Measurements from ENCODE around the gene COG8. TPM values are rescaled to one million over a fixed set of nuclear protein-coding genes. Genes with fewer than 3 reads are reported as not detected.

The COG8 gene, protein sequence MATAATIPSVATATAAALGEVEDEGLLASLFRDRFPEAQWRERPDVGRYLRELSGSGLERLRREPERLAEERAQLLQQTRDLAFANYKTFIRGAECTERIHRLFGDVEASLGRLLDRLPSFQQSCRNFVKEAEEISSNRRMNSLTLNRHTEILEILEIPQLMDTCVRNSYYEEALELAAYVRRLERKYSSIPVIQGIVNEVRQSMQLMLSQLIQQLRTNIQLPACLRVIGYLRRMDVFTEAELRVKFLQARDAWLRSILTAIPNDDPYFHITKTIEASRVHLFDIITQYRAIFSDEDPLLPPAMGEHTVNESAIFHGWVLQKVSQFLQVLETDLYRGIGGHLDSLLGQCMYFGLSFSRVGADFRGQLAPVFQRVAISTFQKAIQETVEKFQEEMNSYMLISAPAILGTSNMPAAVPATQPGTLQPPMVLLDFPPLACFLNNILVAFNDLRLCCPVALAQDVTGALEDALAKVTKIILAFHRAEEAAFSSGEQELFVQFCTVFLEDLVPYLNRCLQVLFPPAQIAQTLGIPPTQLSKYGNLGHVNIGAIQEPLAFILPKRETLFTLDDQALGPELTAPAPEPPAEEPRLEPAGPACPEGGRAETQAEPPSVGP
- 10 to 100 TPM; 33.7 to 36.3 TPM for total RNA-seq
- 10 to 100 TPM; 18.3 to 18.9 TPM for polyA plus RNA-seq
- long read RNA-seq, donor 1, full-length matches to known transcripts: 11 of 23 reads
- long read RNA-seq, donor 1, partial matches to known transcripts: 12 of 23 reads
- long read RNA-seq, donor 1, other reads (novel, unspliced or antisense): 0 of 23 reads
- long read RNA-seq, donor 2, full-length matches to known transcripts: 2 of 2 reads
- long read RNA-seq, donor 2, partial matches to known transcripts: 0 of 2 reads
- long read RNA-seq, donor 2, other reads (novel, unspliced or antisense): 0 of 2 reads
- long read RNA-seq, donor 3, full-length matches to known transcripts: 5 of 12 reads
- long read RNA-seq, donor 3, partial matches to known transcripts: 7 of 12 reads
- long read RNA-seq, donor 3, other reads (novel, unspliced or antisense): 0 of 12 reads
- long read RNA-seq, donor 4, full-length matches to known transcripts: 7 of 14 reads
- long read RNA-seq, donor 4, partial matches to known transcripts: 7 of 14 reads
- long read RNA-seq, donor 4, other reads (novel, unspliced or antisense): 0 of 14 reads
- long read RNA-seq, donor 5, full-length matches to known transcripts: 7 of 28 reads
- long read RNA-seq, donor 5, partial matches to known transcripts: 21 of 28 reads
- long read RNA-seq, donor 5, other reads (novel, unspliced or antisense): 0 of 28 reads

GRCh38 chr16:69339289-69340094, at the start of gene COG8, which contains the start of gene NIP7:
COG8 (minus strand) TSS chr16:69339564; CDS start chr16:69339552, 12 bp downstream.
NIP7 (plus strand) TSS chr16:69339772; CDS start chr16:69339830, 58 bp downstream.
- DNase-seq: peak; percentile 97 to 99 (median 99)

GRCh38 chr16:69386596-69386995, 47.2 kb upstream of the COG8 start:
- no peak overlapping the region for H3K9ac ChIP-seq (ENCODE audit: insufficient read depth in 1 of 2, low read length in 2 of 2)
- H3K9me3 ChIP-seq (ENCODE audit: control insufficient read depth in 4 of 4, insufficient read depth in 3 of 4, low read length in 3 of 4): no peaks in the 10 kb centered on the region
- H3K36me3 ChIP-seq (ENCODE audit: control insufficient read depth in 4 of 4, insufficient read depth in 4 of 4, low read length in 4 of 4): peaks cover 0 to 20% (median 7%) of the 10 kb centered on the region in 4 donors
- no peak overlapping the region for H3K27ac ChIP-seq (ENCODE audit: low read depth in 1 of 2, low read length in 1 of 2)
- H3K4me1 ChIP-seq (ENCODE audit: control insufficient read depth in 5 of 5, insufficient read depth in 5 of 5, low read length in 5 of 5): peaks cover 0 to 8% (median 5%) of the 10 kb centered on the region in 5 donors
- no peak for ATAC-seq (ENCODE audit: insufficient read depth, low FRiP score)
- 82 to 97% methylated on average over 1 of the region's 1 CpG for whole genome bisulfite sequencing, 2 donors
- H3K4me3 ChIP-seq: no peak overlapping the region
- no peaks in the 10 kb centered on the region for H3K27me3 ChIP-seq (ENCODE audit: control insufficient read depth in 3 of 3, insufficient read depth in 3 of 3, low read length in 2 of 3)
- TF ChIP-seq, protein P1, sequence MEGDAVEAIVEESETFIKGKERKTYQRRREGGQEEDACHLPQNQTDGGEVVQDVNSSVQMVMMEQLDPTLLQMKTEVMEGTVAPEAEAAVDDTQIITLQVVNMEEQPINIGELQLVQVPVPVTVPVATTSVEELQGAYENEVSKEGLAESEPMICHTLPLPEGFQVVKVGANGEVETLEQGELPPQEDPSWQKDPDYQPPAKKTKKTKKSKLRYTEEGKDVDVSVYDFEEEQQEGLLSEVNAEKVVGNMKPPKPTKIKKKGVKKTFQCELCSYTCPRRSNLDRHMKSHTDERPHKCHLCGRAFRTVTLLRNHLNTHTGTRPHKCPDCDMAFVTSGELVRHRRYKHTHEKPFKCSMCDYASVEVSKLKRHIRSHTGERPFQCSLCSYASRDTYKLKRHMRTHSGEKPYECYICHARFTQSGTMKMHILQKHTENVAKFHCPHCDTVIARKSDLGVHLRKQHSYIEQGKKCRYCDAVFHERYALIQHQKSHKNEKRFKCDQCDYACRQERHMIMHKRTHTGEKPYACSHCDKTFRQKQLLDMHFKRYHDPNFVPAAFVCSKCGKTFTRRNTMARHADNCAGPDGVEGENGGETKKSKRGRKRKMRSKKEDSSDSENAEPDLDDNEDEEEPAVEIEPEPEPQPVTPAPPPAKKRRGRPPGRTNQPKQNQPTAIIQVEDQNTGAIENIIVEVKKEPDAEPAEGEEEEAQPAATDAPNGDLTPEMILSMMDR (IDR thresholded peaks at IDR 0.05; ENCODE audit: control extremely low read depth, extremely low read depth): no peak
- no peak for DNase-seq

More at GRCh38 chr16:69339289-69340094, at the start of gene COG8, which contains the start of gene NIP7:
- H3K9me3 ChIP-seq (ENCODE audit: control insufficient read depth in 4 of 4, insufficient read depth in 3 of 4, low read length in 3 of 4): no peaks in the 10 kb centered on the region
- peak within 1 kb of the TSS; percentile 54 to 55 for H3K9ac ChIP-seq (ENCODE audit: insufficient read depth in 1 of 2, low read length in 2 of 2)
- peak; percentile 95 for ATAC-seq (ENCODE audit: insufficient read depth, low FRiP score)
- H3K4me1 ChIP-seq (ENCODE audit: control insufficient read depth in 5 of 5, insufficient read depth in 5 of 5, low read length in 5 of 5): peaks cover 7 to 20% (median 16%) of the 10 kb centered on the region in 5 donors
- 0% methylated on average over 63 to 77 of the region's 77 CpGs for whole genome bisulfite sequencing, 2 donors
- peak within 1 kb of the TSS; percentile 98 for H3K4me3 ChIP-seq
- H3K27me3 ChIP-seq (ENCODE audit: control insufficient read depth in 3 of 3, insufficient read depth in 3 of 3, low read length in 2 of 3): no peaks in the 10 kb centered on the region
- TF ChIP-seq, protein P1 (IDR thresholded peaks at IDR 0.05; ENCODE audit: control extremely low read depth, extremely low read depth): peak; percentile 81
- peaks cover 8 to 42% (median 26%) of the 10 kb centered on the region in 4 donors for H3K36me3 ChIP-seq (ENCODE audit: control insufficient read depth in 4 of 4, insufficient read depth in 4 of 4, low read length in 4 of 4)
- peak within 1 kb of the TSS; percentile 87 to 93 for H3K27ac ChIP-seq (ENCODE audit: low read depth in 1 of 2, low read length in 1 of 2)

- ATAC-seq (ENCODE audit: insufficient read depth, low FRiP score) (no peak), DNase-seq (no peak)
- 6 to 9% methylated on average over 6 of the region's 6 CpGs for WGBS, 2 donors
- peak overlapping the region; percentile 86 for H3K4me3 ChIP-seq
- H3K9ac ChIP-seq (ENCODE audit: insufficient read depth in 1 of 2, low read length in 2 of 2): peak overlapping the region; percentile 47 to 85
- H3K4me1 ChIP-seq (ENCODE audit: control insufficient read depth in 5 of 5, insufficient read depth in 5 of 5, low read length in 5 of 5): peaks cover 0 to 8% (median 5%) of the 10 kb centered on the region in 5 donors
- TF ChIP-seq, protein P1 (IDR thresholded peaks at IDR 0.05; ENCODE audit: control extremely low read depth, extremely low read depth): no peak
- peak overlapping the region; percentile 89 to 96 for H3K27ac ChIP-seq (ENCODE audit: low read depth in 1 of 2, low read length in 1 of 2)
- no peaks in the 10 kb centered on the region for H3K27me3 ChIP-seq (ENCODE audit: control insufficient read depth in 3 of 3, insufficient read depth in 3 of 3, low read length in 2 of 3)
- H3K36me3 ChIP-seq (ENCODE audit: control insufficient read depth in 4 of 4, insufficient read depth in 4 of 4, low read length in 4 of 4): peaks cover 0 to 22% (median 9%) of the 10 kb centered on the region in 4 donors
- H3K9me3 ChIP-seq (ENCODE audit: control insufficient read depth in 4 of 4, insufficient read depth in 3 of 4, low read length in 3 of 4): no peaks in the 10 kb centered on the region
These were observed 45.6 kb upstream of the COG8 start for GRCh38 chr16:69384974-69385373.

Measured in lung (tissue), 16 donors.